Measurements from ENCODE around the gene DNAJB2.

The DNAJB2 gene

DNA sequence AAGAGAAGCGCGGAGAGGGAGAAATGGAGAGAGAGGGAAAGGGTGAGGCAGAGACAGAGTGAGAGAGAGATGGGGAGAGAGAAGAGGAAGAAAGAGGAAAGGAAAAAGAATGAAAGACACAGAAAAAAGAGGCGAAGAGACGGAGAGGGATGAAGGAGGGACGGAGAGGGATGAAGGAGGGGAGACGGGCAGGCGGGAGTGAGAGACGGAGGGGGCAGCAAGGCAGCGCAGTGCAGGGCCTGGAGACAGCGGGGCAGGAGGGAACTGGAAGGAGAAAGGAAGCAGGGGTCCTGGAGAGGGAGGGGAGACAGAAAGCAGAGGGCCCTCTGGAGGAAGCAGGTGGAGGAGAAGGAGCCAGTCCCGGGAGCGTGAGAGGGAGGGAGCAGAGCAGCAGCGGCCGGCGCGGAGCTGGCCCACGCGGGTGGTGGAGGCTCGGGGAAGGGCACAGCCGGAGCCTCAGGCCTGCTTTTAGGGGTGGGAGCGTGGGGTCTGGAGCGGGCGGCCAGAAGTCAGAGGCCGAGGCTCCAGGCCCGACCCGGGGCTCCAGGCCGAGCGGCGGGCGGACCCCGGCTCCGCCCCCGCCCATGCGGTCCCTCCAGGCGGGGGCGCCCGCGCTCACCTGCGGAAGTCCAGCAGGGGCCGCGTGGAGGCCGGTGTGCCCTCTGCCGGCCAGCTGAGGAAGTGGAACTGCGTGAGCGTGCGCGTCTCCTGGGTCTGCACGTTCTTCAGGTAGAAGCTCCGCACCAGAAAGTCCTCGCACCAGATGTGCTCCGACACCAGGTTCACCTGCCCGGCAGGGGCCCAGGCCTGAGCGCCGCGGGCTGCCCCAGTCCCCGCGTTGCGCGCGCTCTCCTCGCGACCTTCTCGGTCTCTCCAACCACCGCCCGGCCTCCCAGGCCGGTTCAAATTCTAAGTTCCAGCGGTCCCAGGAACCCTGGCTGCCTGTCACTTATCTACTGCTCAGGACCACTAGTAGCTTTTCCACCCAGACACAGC, 15.5 kb downstream of the DNAJB2 start:
- peaks cover 19% of the 10 kb centered on the region for H3K27me3 ChIP-seq (ENCODE audit: insufficient read depth, low read length)
- H3K9me3 ChIP-seq (ENCODE audit: insufficient read depth, low read depth, low read length): no peaks in the 10 kb centered on the region
- H3K27ac ChIP-seq (ENCODE audit: low read depth, low read length): no peak overlapping the region
- peak overlapping the region; percentile 79 for H3K4me3 ChIP-seq (ENCODE audit: low read length)
- H3K36me3 ChIP-seq (ENCODE audit: insufficient read depth, low read length): no peaks in the 10 kb centered on the region
- H3K9ac ChIP-seq (ENCODE audit: low read depth, low read length): peak overlapping the region; percentile 84
- WGBS: 7% methylated on average over 67 of the region's 67 CpGs
- H3K4me1 ChIP-seq (ENCODE audit: insufficient read depth, low read length): peaks cover 3% of the 10 kb centered on the region

DNA sequence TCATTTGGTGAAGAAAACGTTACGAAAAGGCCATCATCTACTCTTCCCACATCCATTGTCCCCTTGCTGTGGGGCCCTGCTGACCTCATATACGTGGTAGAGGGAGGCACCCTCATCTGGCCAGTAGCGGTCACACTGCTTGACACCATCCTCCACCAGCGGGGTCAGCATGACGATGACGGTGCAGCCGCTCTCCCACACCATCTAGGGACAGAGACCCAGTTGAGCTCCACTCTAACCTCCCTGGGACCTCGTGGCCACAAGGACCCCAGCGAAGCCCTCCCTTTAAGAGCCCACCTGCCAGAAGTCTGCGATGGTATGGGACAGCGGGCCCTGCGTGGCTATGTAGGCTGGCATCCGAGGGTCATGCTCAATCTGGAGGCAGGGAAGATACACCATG, 17.0 kb downstream of the DNAJB2 start:
- H3K27ac ChIP-seq (ENCODE audit: low read depth, low read length): no peak overlapping the region
- H3K27me3 ChIP-seq (ENCODE audit: insufficient read depth, low read length): peaks cover 22% of the 10 kb centered on the region
- no peak overlapping the region for H3K4me3 ChIP-seq (ENCODE audit: low read length)
- no peak overlapping the region for H3K9ac ChIP-seq (ENCODE audit: low read depth, low read length)
- peaks cover 3% of the 10 kb centered on the region for H3K4me1 ChIP-seq (ENCODE audit: insufficient read depth, low read length)
- H3K36me3 ChIP-seq (ENCODE audit: insufficient read depth, low read length): no peaks in the 10 kb centered on the region
- WGBS: 90% methylated on average over 14 of the region's 14 CpGs
- no peaks in the 10 kb centered on the region for H3K9me3 ChIP-seq (ENCODE audit: insufficient read depth, low read depth, low read length)

DNA sequence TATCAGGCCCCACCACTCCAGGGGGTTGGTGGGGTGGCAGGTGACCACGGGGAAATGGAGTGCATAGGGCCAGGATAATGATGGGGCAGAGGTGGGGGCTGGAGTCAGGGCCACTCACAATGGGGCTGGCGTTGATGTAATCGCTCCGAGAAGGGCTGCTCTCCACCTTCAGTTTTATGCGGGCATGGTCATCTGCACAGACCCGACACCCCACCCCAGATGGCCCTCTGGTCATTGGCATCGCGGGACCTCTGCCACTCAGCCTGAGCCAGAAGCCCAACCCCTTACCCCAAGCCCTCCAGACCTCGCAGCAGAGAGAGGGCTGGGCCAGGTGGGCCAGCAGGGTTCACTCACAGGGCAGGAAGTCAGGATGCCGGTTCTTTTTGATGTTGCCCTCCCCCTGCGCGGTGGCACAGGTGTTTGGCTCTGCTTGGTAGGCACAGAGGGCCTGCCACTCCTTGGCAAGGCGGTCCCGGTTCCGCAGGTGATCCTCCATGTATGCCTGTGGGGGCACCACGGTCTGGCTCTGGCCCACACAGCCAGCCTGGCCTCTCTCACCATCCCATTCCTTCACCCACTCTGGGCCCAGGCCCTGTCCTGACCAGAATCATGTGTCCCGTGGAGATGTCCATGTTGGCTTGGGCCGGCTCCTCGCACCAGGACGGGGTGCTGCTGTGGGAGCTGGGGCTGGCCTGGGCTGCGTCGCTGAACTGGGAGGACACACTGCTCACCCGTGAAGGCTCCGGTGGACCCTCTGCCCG, 17.6 kb downstream of the DNAJB2 start:
- Histone ChIP-seq H3K27ac (ENCODE audit: low read depth, low read length) (no peak overlapping the region), H3K9me3 (ENCODE audit: insufficient read depth, low read depth, low read length) (no peaks in the 10 kb centered on the region), H3K4me3 (ENCODE audit: low read length) (no peak overlapping the region), H3K36me3 (ENCODE audit: insufficient read depth, low read length) (no peaks in the 10 kb centered on the region), H3K4me1 (ENCODE audit: insufficient read depth, low read length) (peaks cover 3% of the 10 kb centered on the region), H3K27me3 (ENCODE audit: insufficient read depth, low read length) (peaks cover 22% of the 10 kb centered on the region), H3K9ac (ENCODE audit: low read depth, low read length) (no peak overlapping the region)
- 93% methylated on average over 25 of the region's 25 CpGs for WGBS

DNA sequence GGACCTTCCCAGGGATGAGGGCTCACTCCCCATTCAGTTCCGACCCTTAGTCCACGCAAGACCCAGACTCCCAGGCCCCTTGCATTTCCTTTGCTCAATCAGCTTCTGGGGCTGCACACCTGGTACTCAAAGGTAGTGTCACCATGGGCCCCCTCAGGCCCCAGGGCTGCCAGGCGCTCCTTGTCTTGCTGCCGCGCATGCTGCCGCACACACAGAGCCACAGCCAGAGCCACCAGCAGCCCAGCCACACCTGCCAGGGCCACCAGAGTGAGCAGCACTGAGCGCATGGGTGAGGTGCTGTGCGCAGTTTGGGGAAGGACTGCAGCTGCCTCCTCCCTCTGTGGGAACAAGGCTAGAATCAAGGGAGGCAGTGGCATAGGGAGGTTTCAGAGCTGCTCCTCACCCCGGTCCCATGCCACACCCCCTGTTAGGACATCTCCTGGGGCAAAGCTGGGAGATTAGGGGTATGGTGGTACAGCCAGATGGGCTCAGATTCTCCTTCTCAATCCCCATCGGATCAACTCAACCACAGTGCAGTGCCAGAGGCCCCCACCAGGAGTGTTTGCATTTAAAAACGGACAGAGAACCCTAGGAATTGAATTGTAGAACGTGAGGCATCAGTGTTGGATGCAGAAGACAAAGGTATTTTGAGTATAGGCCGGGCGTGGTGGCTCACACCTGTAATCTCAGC, 18.7 kb downstream of the DNAJB2 start:
- Histone ChIP-seq H3K27ac (ENCODE audit: low read depth, low read length) (no peak overlapping the region), H3K27me3 (ENCODE audit: insufficient read depth, low read length) (peaks cover 22% of the 10 kb centered on the region), H3K4me3 (ENCODE audit: low read length) (no peak overlapping the region), H3K4me1 (ENCODE audit: insufficient read depth, low read length) (peaks cover 3% of the 10 kb centered on the region), H3K9ac (ENCODE audit: low read depth, low read length) (no peak overlapping the region), H3K9me3 (ENCODE audit: insufficient read depth, low read depth, low read length) (no peaks in the 10 kb centered on the region), H3K36me3 (ENCODE audit: insufficient read depth, low read length) (no peaks in the 10 kb centered on the region)
- WGBS: 88% methylated on average over 14 of the region's 14 CpGs

DNA sequence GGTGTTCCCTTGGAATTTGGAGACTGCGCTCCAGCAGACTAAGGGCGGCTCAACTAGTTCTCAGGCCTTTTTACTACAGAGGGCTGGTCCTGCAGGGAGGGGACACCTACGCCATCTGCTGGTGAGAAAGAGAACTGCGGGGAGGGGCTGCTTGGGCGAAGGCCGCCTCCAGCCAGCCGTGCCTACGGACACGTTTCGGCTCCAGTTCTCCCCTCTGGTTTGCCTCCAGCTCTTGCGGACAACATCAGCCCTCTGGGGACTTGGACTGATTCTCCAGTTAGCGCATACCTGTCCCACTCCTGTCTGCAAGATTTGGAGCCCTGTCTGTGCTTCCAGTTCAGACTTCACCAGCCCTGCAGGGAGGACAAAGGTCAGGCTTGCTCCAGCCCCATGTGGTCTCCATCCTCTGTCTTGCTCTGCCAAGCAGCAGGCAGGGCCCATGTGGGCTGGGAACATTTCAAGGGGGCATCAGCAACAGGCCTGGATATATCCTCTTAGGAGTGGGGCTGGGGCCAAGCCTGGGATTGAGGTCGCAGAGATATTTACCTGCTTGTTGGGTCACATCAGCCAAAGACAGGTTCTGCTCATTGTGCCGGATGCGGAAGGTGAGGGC, 19.7 kb downstream of the DNAJB2 start:
- Histone ChIP-seq H3K27ac (ENCODE audit: low read depth, low read length) (no peak overlapping the region), H3K9ac (ENCODE audit: low read depth, low read length) (no peak overlapping the region), H3K4me3 (ENCODE audit: low read length) (no peak overlapping the region), H3K4me1 (ENCODE audit: insufficient read depth, low read length) (peaks cover 3% of the 10 kb centered on the region), H3K27me3 (ENCODE audit: insufficient read depth, low read length) (peaks cover 22% of the 10 kb centered on the region), H3K36me3 (ENCODE audit: insufficient read depth, low read length) (no peaks in the 10 kb centered on the region), H3K9me3 (ENCODE audit: insufficient read depth, low read depth, low read length) (no peaks in the 10 kb centered on the region)
- WGBS: 33% methylated on average over 15 of the region's 15 CpGs

DNA sequence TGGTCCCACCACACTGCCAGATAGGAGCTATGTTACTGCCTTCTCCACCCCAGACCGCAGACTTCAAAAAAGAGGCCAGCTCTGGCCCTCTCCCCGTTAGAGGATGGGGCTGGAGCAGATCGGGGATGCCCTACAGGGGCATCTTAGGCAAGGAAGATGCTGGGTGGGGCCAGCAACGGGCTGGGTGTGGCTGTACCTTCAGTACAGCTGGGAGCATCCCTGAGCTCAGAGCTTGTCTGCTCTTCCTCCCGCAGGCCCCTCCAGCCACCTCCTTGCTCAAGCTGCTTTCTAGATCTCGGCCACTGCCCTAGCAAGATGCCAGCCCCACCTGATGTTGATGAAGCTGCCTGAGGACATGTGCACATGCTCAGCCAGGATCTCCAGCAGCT, 20.2 kb downstream of the DNAJB2 start:
- Histone ChIP-seq H3K27me3 (ENCODE audit: insufficient read depth, low read length) (peaks cover 22% of the 10 kb centered on the region), H3K4me3 (ENCODE audit: low read length) (no peak overlapping the region), H3K9ac (ENCODE audit: low read depth, low read length) (no peak overlapping the region), H3K9me3 (ENCODE audit: insufficient read depth, low read depth, low read length) (no peaks in the 10 kb centered on the region), H3K27ac (ENCODE audit: low read depth, low read length) (no peak overlapping the region), H3K36me3 (ENCODE audit: insufficient read depth, low read length) (no peaks in the 10 kb centered on the region), H3K4me1 (ENCODE audit: insufficient read depth, low read length) (peaks cover 3% of the 10 kb centered on the region)
- WGBS: 93% methylated on average over 6 of the region's 6 CpGs

DNA sequence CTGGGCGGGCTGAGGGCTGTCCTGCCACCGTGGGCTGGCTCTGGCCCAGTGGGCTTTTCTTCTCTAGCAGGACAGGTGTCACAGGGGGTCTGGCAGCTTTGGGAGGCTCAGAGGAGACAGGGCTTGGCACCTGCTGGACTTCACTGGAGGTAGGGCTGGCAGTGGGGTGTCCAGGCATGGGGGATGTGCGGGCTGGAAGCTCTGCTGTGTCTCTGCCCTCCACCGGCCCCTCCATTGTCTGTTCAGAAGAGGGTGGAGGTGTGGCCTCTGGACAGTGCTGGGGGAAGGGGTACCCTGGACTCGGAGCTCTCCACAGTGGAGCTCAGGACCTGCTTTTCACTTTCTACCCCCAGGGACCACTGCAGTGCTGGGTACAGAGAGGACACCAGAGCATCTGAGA, 20.9 kb downstream of the DNAJB2 start:
- peaks cover 3% of the 10 kb centered on the region for H3K4me1 ChIP-seq (ENCODE audit: insufficient read depth, low read length)
- no peak overlapping the region for H3K27ac ChIP-seq (ENCODE audit: low read depth, low read length)
- H3K4me3 ChIP-seq (ENCODE audit: low read length): no peak overlapping the region
- no peaks in the 10 kb centered on the region for H3K36me3 ChIP-seq (ENCODE audit: insufficient read depth, low read length)
- H3K27me3 ChIP-seq (ENCODE audit: insufficient read depth, low read length): peaks cover 27% of the 10 kb centered on the region
- H3K9ac ChIP-seq (ENCODE audit: low read depth, low read length): no peak overlapping the region
- 88% methylated on average over 4 of the region's 5 CpGs for WGBS
- no peaks in the 10 kb centered on the region for H3K9me3 ChIP-seq (ENCODE audit: insufficient read depth, low read depth, low read length)

DNA sequence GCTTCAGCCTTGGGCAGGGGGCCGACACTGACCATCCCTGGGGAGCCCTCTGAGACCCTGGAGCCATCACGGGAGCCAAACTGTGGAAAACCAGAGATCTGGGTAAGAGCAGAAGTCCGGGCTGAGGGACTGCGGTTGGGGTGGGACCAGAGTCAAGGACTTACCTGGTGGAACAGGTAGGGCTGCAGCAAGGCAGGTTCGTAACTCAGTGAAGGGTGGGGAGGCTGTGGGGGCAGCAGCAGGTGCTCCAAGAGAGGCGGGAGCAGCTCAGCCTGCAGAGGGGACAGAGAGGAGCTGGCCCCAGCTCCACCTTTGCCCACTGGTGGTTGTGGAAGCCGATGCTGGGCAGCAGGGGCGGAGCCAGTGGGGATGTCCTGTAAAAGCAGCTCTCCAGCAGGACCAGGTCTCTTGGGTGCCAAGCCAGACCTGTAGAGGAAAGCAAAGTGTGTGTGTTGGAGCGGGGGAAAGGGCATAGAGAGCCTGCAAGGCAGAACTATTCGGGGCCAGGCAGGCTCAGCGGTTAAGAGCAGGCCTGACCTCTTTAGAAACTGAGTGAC, 23.3 kb downstream of the DNAJB2 start:
- WGBS: 90% methylated on average over 11 of the region's 11 CpGs

DNA sequence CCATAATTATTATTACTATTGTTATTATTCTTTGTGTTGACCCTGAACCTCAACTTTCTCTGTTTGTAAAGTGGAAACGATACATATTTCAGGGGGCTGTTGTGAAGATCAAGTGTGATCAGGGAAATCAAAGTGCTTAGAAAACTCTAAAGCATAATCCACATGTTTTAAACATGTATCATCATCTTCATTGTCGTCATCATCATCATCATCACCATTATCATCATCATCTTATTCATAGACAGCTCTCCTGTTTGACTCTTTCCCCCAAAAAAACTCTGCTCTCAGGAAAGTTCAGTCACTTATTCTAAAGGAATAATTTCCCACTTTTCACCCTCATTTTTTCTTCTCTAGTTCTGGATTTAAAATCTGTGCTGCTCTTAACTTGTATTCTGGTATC, 25.1 kb downstream of the DNAJB2 start:
- Histone ChIP-seq H3K9ac (ENCODE audit: low read depth, low read length) (no peak overlapping the region), H3K9me3 (ENCODE audit: insufficient read depth, low read depth, low read length) (no peaks in the 10 kb centered on the region), H3K4me1 (ENCODE audit: insufficient read depth, low read length) (peaks cover 3% of the 10 kb centered on the region; the same call in 1 of the 2 replicates), H3K4me3 (ENCODE audit: low read length) (no peak overlapping the region), H3K36me3 (ENCODE audit: insufficient read depth, low read length) (no peaks in the 10 kb centered on the region), H3K27me3 (ENCODE audit: insufficient read depth, low read length) (peaks cover 29% of the 10 kb centered on the region), H3K27ac (ENCODE audit: low read depth, low read length) (no peak overlapping the region)
- 86% methylated on average over 2 of the region's 2 CpGs for WGBS

More for the DNA sequence above, 23.3 kb downstream of the DNAJB2 start:
- Histone ChIP-seq H3K27ac (ENCODE audit: low read depth, low read length) (no peak overlapping the region), H3K9ac (ENCODE audit: low read depth, low read length) (no peak overlapping the region), H3K27me3 (ENCODE audit: insufficient read depth, low read length) (peaks cover 23% of the 10 kb centered on the region), H3K4me1 (ENCODE audit: insufficient read depth, low read length) (peaks cover 3% of the 10 kb centered on the region), H3K36me3 (ENCODE audit: insufficient read depth, low read length) (no peaks in the 10 kb centered on the region), H3K9me3 (ENCODE audit: insufficient read depth, low read depth, low read length) (no peaks in the 10 kb centered on the region), H3K4me3 (ENCODE audit: low read length) (no peak overlapping the region)

DNA sequence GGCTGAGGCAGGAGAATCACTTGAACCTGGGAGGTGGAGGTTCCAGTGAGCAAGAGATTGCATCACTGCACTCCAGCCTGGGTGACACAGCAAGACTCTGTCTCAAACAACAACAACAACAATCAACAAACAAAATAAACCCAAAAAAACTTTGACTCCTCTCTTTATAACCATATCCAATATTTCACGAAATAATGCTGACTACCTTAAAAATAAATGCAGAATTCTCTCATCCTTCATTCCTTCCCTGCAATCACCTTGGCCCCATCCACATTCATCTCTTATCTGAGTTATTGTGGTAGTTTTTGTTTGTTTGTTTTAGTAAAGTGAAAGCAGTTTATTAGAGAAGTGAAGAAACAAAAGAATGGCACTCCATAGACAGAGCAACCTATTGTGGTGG, 26.9 kb downstream of the DNAJB2 start:
- no peaks in the 10 kb centered on the region for H3K36me3 ChIP-seq (ENCODE audit: insufficient read depth, low read length)
- H3K4me1 ChIP-seq (ENCODE audit: insufficient read depth, low read length): peaks cover 3% of the 10 kb centered on the region; the same call in 1 of the 2 replicates
- no peak overlapping the region for H3K27ac ChIP-seq (ENCODE audit: low read depth, low read length)
- no peak overlapping the region for H3K4me3 ChIP-seq (ENCODE audit: low read length)
- H3K27me3 ChIP-seq (ENCODE audit: insufficient read depth, low read length): peaks cover 33% of the 10 kb centered on the region
- H3K9me3 ChIP-seq (ENCODE audit: insufficient read depth, low read depth, low read length): no peaks in the 10 kb centered on the region
- 85% methylated on average over 1 of the region's 1 CpG for WGBS
- H3K9ac ChIP-seq (ENCODE audit: low read depth, low read length): no peak overlapping the region

Measured in HUES64 (cell line).